Mammary epithelial cell (primary cell): Measurements from ENCODE around the gene SFTA2.

Experiments
- CTCF ChIP-seq, 2 donors: IDR thresholded peaks in 1 of 2; conservative IDR thresholded peaks in 1 of 2; 2 replicates each; pipeline ENCODE4 v1.5.1; 2011 to 2012; ENCODE audit warnings: inconsistent platforms in 2 of 2, low read length in 2 of 2, mild to moderate bottlenecking in 2 of 2, control low read depth in 1 of 2, low read depth in 1 of 2; ENCODE audit not compliant: insufficient read depth in 1 of 2; ENCODE audit errors: extremely low read depth in 1 of 2
- EZH2 ChIP-seq: IDR thresholded peaks from 2 replicates; pipeline ENCODE4 v1.6.1; 2012; ENCODE audit warnings: low read length, inconsistent platforms, borderline replicate concordance

GRCh38 chr6:30894381-30894780 lies 37.6 kb downstream of the SFTA2 start:
- TF ChIP-seq CTCF (conservative IDR thresholded peaks at IDR 0.05 in 1 of 2, IDR thresholded peaks at IDR 0.05 in 1 of 2; ENCODE audit: extremely low read depth in 1 of 2, insufficient read depth in 1 of 2, low read depth in 1 of 2, low read length in 2 of 2) (no peak), EZH2 (no peak)
